Thyroid gland (tissue), 4 donors: Measurements from ENCODE around the gene DGKB. TPM values are rescaled to one million over a fixed set of nuclear protein-coding genes. Genes with fewer than 3 reads are reported as not detected.

Experiments used
- DNase-seq, 2 donors: peaks; one replicate each; pipeline ENCODE4 v3.0.0-alpha.2; 2019
- H3K27ac ChIP-seq, 3 donors: fragments of 200-600 bp; sonication (generic); 1 replicate in 2 of 3; 2 replicates in 1 of 3; pipeline ENCODE4 v1.5.1; 2016 to 2019; ENCODE audit warnings: mild to moderate bottlenecking in 1 of 3, moderate library complexity in 1 of 3
- H3K27me3 ChIP-seq: fragments of 200-600 bp; sonication (generic); one replicate; pipeline ENCODE4 v1.5.1; 2019
- H3K36me3 ChIP-seq, 2 donors: fragments of 200-600 bp; sonication (generic); one replicate each; pipeline ENCODE4 v1.5.1; 2016 to 2019
- H3K4me1 ChIP-seq, 2 donors: fragments of 200-600 bp; sonication (generic); one replicate each; pipeline ENCODE4 v1.5.1; 2017 to 2019
- H3K4me3 ChIP-seq, 3 donors: fragments of 200-600 bp; sonication (generic); replicated peaks in 1 of 3; 1 replicate in 2 of 3; 2 replicates in 1 of 3; pipeline ENCODE4 v1.5.1; 2016; ENCODE audit warnings: mild to moderate bottlenecking in 1 of 3
- H3K9me3 ChIP-seq: fragments of 200-600 bp; sonication (generic); one replicate; pipeline ENCODE4 v1.5.1; 2017
- POLR2A ChIP-seq, 2 donors: fragments of 450-650 bp; IDR thresholded peaks; one replicate each; pipeline ENCODE4 v1.6.1; 2017; ENCODE audit warnings: antibody characterized with exemption in 2 of 2, mild to moderate bottlenecking in 2 of 2, moderate library complexity in 1 of 2
- WGBS, 2 donors: methylation state at CpG; one replicate each; pipeline ENCODE4 v1.1.5; 2017; 5-methylcytosine and 5-hydroxymethylcytosine counted together
- intact Hi-C: fragments of 100-400 bp; cut with DNase I; formaldehyde crosslinking; loops from one replicate; pipeline ENCODE4 v1.15.1; 2023
- total RNA-seq, 4 donors: library from RNA; depleted of rRNA; stranded (reverse); fragments of >200 nt; gene quantifications; one replicate each; pipeline ENCODE4 v1.2.3, GENCODE V29; 2016
- TF ChIP-seq, protein P1 (sequence below), 6 experiments: fragments of 200-600 bp in 3 of 6; fragments of 450-650 bp in 3 of 6; sonication (generic) in 3 of 6; IDR thresholded peaks; one replicate each; pipeline ENCODE4 v1.5.1; 2016 to 2019; ENCODE audit warnings: antibody characterized with exemption in 6 of 6, mild to moderate bottlenecking in 2 of 6, inconsistent platforms in 1 of 6, moderate library complexity in 1 of 6

The DGKB gene
- total RNA-seq, 4 donors from 2014 or later = 0.11 to 2.1 (median 0.49) TPM; not detected in 1

DNA sequence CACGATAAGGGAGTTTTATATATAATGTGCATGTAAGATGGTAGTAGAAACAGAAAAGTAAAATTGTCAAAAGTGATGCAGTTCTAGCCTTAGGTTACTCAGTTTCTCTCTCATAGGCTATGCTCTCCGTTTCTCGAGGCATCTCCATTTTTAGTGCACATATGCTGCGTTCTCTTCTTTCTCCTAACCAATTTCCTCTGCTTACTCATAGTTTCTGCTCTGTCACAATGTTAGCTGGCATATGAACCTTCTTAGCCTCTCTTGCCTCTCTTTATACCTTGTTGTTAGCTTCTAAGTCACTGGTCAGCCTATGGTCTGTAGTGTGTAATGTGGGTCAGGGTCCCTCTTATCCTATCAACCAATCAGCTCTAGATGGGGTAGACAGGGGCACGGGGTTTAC lies 632.5 kb downstream of the DGKB start:
- WGBS, 2 donors = 76 to 84% methylated on average over 5 of the region's 5 CpGs
- no peak for TF ChIP-seq POLR2A (IDR thresholded peaks at IDR 0.05)
- TF ChIP-seq, protein P1, sequence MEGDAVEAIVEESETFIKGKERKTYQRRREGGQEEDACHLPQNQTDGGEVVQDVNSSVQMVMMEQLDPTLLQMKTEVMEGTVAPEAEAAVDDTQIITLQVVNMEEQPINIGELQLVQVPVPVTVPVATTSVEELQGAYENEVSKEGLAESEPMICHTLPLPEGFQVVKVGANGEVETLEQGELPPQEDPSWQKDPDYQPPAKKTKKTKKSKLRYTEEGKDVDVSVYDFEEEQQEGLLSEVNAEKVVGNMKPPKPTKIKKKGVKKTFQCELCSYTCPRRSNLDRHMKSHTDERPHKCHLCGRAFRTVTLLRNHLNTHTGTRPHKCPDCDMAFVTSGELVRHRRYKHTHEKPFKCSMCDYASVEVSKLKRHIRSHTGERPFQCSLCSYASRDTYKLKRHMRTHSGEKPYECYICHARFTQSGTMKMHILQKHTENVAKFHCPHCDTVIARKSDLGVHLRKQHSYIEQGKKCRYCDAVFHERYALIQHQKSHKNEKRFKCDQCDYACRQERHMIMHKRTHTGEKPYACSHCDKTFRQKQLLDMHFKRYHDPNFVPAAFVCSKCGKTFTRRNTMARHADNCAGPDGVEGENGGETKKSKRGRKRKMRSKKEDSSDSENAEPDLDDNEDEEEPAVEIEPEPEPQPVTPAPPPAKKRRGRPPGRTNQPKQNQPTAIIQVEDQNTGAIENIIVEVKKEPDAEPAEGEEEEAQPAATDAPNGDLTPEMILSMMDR (IDR thresholded peaks at IDR 0.05) = no peak
- Histone ChIP-seq H3K27ac (no peak overlapping the region), H3K9me3 (no peaks in the 10 kb centered on the region), H3K36me3 (no peaks in the 10 kb centered on the region), H3K4me3 (no peak overlapping the region), H3K4me1 (no peaks in the 10 kb centered on the region), H3K27me3 (no peaks in the 10 kb centered on the region)
- DNase-seq = no peak
- intact Hi-C loops = no loop called here

DNA sequence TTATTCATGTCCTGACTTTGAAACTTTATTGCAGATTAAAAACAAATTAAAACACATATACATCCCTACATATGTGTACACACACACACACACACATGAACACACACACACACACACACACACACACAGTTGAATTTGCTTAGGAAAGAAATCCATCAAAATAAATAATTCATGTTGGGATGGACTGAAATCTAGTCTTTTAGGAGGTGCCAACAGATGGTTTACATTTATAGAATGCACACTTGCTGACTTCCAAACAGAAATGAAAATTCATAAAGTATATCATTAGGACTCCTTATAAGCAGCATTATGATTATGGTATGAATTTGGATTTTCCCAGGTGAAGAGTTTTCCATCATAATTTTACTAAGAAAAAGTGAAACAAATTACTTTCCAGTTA lies 642.5 kb downstream of the DGKB start:
- H3K9me3 ChIP-seq = no peaks in the 10 kb centered on the region
- no peak for TF ChIP-seq POLR2A (IDR thresholded peaks at IDR 0.05)
- TF ChIP-seq, protein P1 (IDR thresholded peaks at IDR 0.05) = no peak
- H3K4me3 ChIP-seq = no peak overlapping the region
- intact Hi-C loops = no loop called here
- H3K27ac ChIP-seq = no peak overlapping the region
- DNase-seq = no peak
- no peaks in the 10 kb centered on the region for H3K27me3 ChIP-seq
- no peaks in the 10 kb centered on the region for H3K4me1 ChIP-seq
- no peaks in the 10 kb centered on the region for H3K36me3 ChIP-seq

DNA sequence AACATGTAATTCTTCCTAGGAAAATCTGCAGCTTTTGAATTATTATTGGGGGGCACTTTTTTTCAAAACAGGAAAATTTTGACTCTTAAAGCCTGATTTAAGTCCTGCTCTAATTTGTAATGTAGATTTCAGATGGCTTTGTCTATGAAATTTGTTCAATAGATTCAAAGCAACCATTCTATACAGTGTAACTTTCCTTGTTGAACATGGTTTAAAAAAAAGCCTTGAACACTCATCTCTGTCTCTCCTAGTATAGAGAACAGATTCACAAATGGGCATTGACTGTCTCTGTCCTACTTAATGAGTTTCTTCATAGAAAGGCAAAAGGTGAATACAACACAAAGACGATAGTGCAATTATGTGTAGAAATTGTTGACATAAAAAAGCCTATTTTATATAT lies 643.7 kb downstream of the DGKB start:
- DNase-seq = no peak
- no peaks in the 10 kb centered on the region for H3K27me3 ChIP-seq
- no peak overlapping the region for H3K27ac ChIP-seq
- no peaks in the 10 kb centered on the region for H3K9me3 ChIP-seq
- no peak overlapping the region for H3K4me3 ChIP-seq
- intact Hi-C loops = no loop called here
- no peaks in the 10 kb centered on the region for H3K36me3 ChIP-seq
- TF ChIP-seq, protein P1 (IDR thresholded peaks at IDR 0.05) = no peak
- TF ChIP-seq POLR2A (IDR thresholded peaks at IDR 0.05) = no peak
- WGBS, 2 donors = 85 to 97% methylated on average over 1 of the region's 1 CpG
- no peaks in the 10 kb centered on the region for H3K4me1 ChIP-seq

DNA sequence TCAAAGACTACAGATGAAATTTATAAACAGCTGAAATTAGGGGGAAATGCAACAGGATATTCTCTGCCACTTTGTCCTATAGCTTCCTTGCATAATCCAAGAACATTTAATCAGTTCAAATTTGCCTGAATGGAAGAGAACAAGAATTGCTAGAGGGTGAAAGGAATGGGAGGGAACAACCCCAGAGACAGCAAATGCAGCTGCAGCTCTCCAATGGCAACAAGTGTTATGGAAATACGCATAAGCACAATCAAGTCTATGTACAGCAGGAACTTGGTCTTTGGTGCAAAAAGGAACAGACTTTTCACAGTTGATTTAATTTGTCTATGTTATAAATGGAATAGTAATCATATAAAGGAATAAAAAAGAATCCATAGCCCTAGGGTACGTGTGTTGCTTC lies 644.1 kb downstream of the DGKB start:
- intact Hi-C loops = no loop called here
- H3K4me1 ChIP-seq = no peaks in the 10 kb centered on the region
- TF ChIP-seq POLR2A (IDR thresholded peaks at IDR 0.05) = no peak
- TF ChIP-seq, protein P1 (IDR thresholded peaks at IDR 0.05) = no peak
- no peaks in the 10 kb centered on the region for H3K36me3 ChIP-seq
- no peaks in the 10 kb centered on the region for H3K9me3 ChIP-seq
- 90 to 96% methylated on average over 2 of the region's 2 CpGs for WGBS, 2 donors
- H3K4me3 ChIP-seq = no peak overlapping the region
- no peak for DNase-seq
- no peaks in the 10 kb centered on the region for H3K27me3 ChIP-seq
- no peak overlapping the region for H3K27ac ChIP-seq

DNA sequence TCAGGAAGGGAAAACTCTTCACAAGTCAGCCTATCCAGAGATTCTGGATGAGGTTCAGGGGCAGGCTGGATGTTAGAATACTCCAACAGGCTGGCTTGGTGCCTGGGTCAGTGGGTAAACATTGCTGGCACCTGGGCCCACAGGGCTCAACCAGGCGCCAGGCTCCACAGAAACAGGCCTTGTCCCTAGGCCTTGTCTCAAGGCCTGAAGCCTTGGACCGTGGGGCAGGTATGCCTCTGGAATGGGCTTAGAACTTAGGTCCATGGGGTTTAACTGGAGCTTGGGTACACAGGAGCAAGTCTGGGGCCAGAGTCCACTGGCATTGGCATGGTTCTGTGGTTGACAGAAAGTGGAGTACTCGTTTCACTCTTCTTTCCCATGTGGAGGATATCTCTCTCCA lies 650.1 kb downstream of the DGKB start:
- WGBS, 2 donors = 81 to 86% methylated on average over 3 of the region's 3 CpGs
- TF ChIP-seq POLR2A (IDR thresholded peaks at IDR 0.05) = no peak
- TF ChIP-seq, protein P1 (IDR thresholded peaks at IDR 0.05) = no peak
- Histone ChIP-seq H3K27me3 (no peaks in the 10 kb centered on the region), H3K4me3 (no peak overlapping the region), H3K36me3 (no peaks in the 10 kb centered on the region), H3K9me3 (no peaks in the 10 kb centered on the region), H3K4me1 (no peaks in the 10 kb centered on the region), H3K27ac (no peak overlapping the region)
- DNase-seq = no peak
- intact Hi-C loops = no loop called here
